CD4-positive, alpha-beta T cell (primary cell): ENCODE measurements around the gene NFILZ. TPM values are rescaled to one million over a fixed set of nuclear protein-coding genes. Genes with fewer than 3 reads are reported as not detected.
A peak's percentile ranks its signal among the peaks of the same experiment; 100 is the strongest.

Source experiments
- ATAC-seq: fragments of 200-7000 bp; cut with Tn5 transposase; one replicate; pipeline ENCODE4 v1.10.0; 2022; ENCODE audit warnings: mild to moderate bottlenecking; ENCODE audit not compliant: poor library complexity
- CTCF ChIA-PET: fragments of 350-600 bp; sonication (Branson Sonifier 250); formaldehyde crosslinking; loops from one replicate; lab custom pipeline; 2021; ENCODE audit warnings: antibody characterized with exemption, inconsistent platforms; lab: Charles Lee
- POLR2A ChIA-PET: fragments of 350-600 bp; sonication (Branson Sonifier 250); formaldehyde crosslinking; loops from one replicate; lab custom pipeline; 2021; ENCODE audit warnings: antibody characterized with exemption, inconsistent platforms; lab: Charles Lee
- DNase-seq, 14 experiments: peaks; one replicate each; pipeline ENCODE4 v3.0.0-alpha.2; 2013 to 2020; ENCODE audit warnings: mixed read lengths in 2 of 14
- H3K27ac ChIP-seq, 2 donors: one replicate each; pipeline versions ENCODE4 v1.5.1 to v1.7.0; 2013; ENCODE audit warnings: low read length in 2 of 2, low read depth in 1 of 2, mild to moderate bottlenecking in 1 of 2
- H3K27me3 ChIP-seq, 2 experiments: 1 replicate in 1 of 2; 2 replicates in 1 of 2; pipeline versions ENCODE4 v1.6.1 to v1.7.0; 2013; ENCODE audit warnings: low read length in 2 of 2, control low read depth in 1 of 2, mild to moderate bottlenecking in 1 of 2, moderate library complexity in 1 of 2; ENCODE audit not compliant: insufficient read depth in 2 of 2, control insufficient read depth in 1 of 2
- H3K36me3 ChIP-seq: one replicate; pipeline ENCODE4 v1.6.1; 2013; ENCODE audit warnings: low read length, control low read depth; ENCODE audit not compliant: insufficient read depth
- H3K4me1 ChIP-seq: one replicate; pipeline ENCODE4 v1.6.1; 2013; ENCODE audit warnings: low read length, control low read depth; ENCODE audit not compliant: insufficient read depth
- H3K4me3 ChIP-seq: one replicate; pipeline ENCODE4 v1.5.1; 2013; ENCODE audit warnings: mild to moderate bottlenecking, low read length, moderate library complexity
- H3K9me3 ChIP-seq, 2 experiments: 1 replicate in 1 of 2; 2 replicates in 1 of 2; pipeline versions ENCODE4 v1.6.1 to v1.7.0; 2013; ENCODE audit warnings: low read length in 2 of 2, mild to moderate bottlenecking in 2 of 2, control low read depth in 1 of 2, moderate library complexity in 1 of 2; ENCODE audit not compliant: control insufficient read depth in 1 of 2, insufficient read depth in 1 of 2
- H3K27ac Mint-ChIP-seq: one replicate; pipeline ENCODE4 v1.8.0; 2020; ENCODE audit warnings: mixed read lengths
- H3K27me3 Mint-ChIP-seq: one replicate; pipeline ENCODE4 v1.8.0; 2021; ENCODE audit warnings: mixed read lengths
- H3K36me3 Mint-ChIP-seq: one replicate; pipeline ENCODE4 v1.8.0; 2021; ENCODE audit warnings: low read depth, mixed read lengths
- H3K4me1 Mint-ChIP-seq: one replicate; pipeline ENCODE4 v1.8.0; 2021; ENCODE audit warnings: low read depth, mixed read lengths
- H3K4me3 Mint-ChIP-seq: one replicate; pipeline ENCODE4 v1.8.0; 2020; ENCODE audit warnings: mild to moderate bottlenecking, mixed read lengths
- H3K9me3 Mint-ChIP-seq: one replicate; pipeline ENCODE4 v1.8.0; 2020; ENCODE audit warnings: mixed read lengths
- intact Hi-C, 2 experiments: fragments of 100-400 bp; cut with DNase I in 1 of 2; cut with micrococcal nuclease in 1 of 2; formaldehyde crosslinking; loops; one replicate each; pipeline versions ENCODE4 v1.15.1 to v1.9.0; 2023 to 2025; cut with DNase I, micrococcal nuclease
- total RNA-seq, 174 experiments: library from RNA in 2 of 174; stranded (reverse) in 2 of 174; gene quantifications; one replicate each; pipeline ENCODE4 v1.2.3 and lab custom pipeline; 2021 to 2026
- TF ChIP-seq, protein P1 (sequence below): fragments of 200-600 bp; IDR thresholded peaks from one replicate; pipeline ENCODE4 v1.8.0; 2022; ENCODE audit warnings: antibody characterized with exemption, mild to moderate bottlenecking

NFILZ gene
- total RNA-seq, 2 experiments from 2014 or later: not detected

GRCh38 chr19:8663920-8664670 is 33.7 kb downstream of the NFILZ start:
- Mint-ChIP-seq H3K4me1 (peaks cover 28% of the 10 kb centered on the region), H3K36me3 (no peaks in the 10 kb centered on the region), H3K9me3 (no peaks in the 10 kb centered on the region), H3K4me3 (peak overlapping the region; percentile 42), H3K27ac (peak overlapping the region; percentile 66), H3K27me3 (no peaks in the 10 kb centered on the region)
- peak; percentile 61 for ATAC-seq
- CTCF ChIA-PET: interaction anchor here (0.5 kb wide), 1 partner anchor 169 kb away, joined by 3 read pairs; no protein-coding TSS in a partner anchor
- DNase-seq: peak in 10 of 14 experiments; percentile 15 to 70 (median 34)
- intact Hi-C loops: no loop called here
- Histone ChIP-seq H3K27me3 (no peaks in the 10 kb centered on the region), H3K4me3 (peak overlapping the region; percentile 45), H3K27ac (peak overlapping the region in 1 of 2 donors; percentile 55), H3K9me3 (no peaks in the 10 kb centered on the region), H3K36me3 (no peaks in the 10 kb centered on the region), H3K4me1 (peaks cover 45% of the 10 kb centered on the region)
- TF ChIP-seq, protein P1, sequence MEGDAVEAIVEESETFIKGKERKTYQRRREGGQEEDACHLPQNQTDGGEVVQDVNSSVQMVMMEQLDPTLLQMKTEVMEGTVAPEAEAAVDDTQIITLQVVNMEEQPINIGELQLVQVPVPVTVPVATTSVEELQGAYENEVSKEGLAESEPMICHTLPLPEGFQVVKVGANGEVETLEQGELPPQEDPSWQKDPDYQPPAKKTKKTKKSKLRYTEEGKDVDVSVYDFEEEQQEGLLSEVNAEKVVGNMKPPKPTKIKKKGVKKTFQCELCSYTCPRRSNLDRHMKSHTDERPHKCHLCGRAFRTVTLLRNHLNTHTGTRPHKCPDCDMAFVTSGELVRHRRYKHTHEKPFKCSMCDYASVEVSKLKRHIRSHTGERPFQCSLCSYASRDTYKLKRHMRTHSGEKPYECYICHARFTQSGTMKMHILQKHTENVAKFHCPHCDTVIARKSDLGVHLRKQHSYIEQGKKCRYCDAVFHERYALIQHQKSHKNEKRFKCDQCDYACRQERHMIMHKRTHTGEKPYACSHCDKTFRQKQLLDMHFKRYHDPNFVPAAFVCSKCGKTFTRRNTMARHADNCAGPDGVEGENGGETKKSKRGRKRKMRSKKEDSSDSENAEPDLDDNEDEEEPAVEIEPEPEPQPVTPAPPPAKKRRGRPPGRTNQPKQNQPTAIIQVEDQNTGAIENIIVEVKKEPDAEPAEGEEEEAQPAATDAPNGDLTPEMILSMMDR: no peak
- POLR2A ChIA-PET: no interaction called here

DNA sequence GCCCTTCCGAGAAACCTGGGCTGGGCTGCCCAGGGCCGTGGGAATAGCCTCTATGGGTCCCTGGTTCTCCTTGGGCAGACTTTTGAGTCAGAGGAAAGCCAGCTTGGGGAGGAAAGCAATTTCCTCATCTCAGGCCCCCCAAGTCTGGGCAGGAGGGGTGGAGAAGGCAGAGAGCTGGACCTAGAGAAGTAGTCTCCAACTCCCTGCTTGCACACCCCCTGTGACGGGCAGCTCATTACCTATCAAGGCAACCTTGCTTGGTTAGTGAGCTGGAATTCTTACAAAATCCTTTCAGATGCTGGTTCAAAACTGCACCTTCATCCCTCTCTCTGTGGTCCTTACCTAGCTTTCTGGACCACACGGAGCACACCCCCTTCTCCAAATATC is 34.2 kb downstream of the NFILZ start:
- Mint-ChIP-seq H3K36me3 (no peaks in the 10 kb centered on the region), H3K27me3 (no peaks in the 10 kb centered on the region), H3K4me3 (no peak overlapping the region), H3K9me3 (no peaks in the 10 kb centered on the region), H3K4me1 (peaks cover 28% of the 10 kb centered on the region), H3K27ac (peak overlapping the region; percentile 25)
- DNase-seq (no peak), ATAC-seq (no peak)
- peak overlapping the region in 1 of 2 donors; percentile 55 for H3K27ac ChIP-seq
- intact Hi-C loops: no loop called here
- CTCF ChIA-PET: interaction anchor here (0.5 kb wide), 1 partner anchor 170 kb away, joined by 3 read pairs; no protein-coding TSS in a partner anchor
- H3K9me3 ChIP-seq: no peaks in the 10 kb centered on the region
- peak overlapping the region; percentile 45 for H3K4me3 ChIP-seq
- POLR2A ChIA-PET: no interaction called here
- no peaks in the 10 kb centered on the region for H3K27me3 ChIP-seq
- H3K36me3 ChIP-seq: no peaks in the 10 kb centered on the region
- TF ChIP-seq, protein P1: no peak
- H3K4me1 ChIP-seq: peaks cover 45% of the 10 kb centered on the region

- peaks cover 45% of the 10 kb centered on the region for H3K4me1 ChIP-seq
- Mint-ChIP-seq H3K4me3 (peak overlapping the region; percentile 17), H3K27me3 (no peaks in the 10 kb centered on the region), H3K27ac (peak overlapping the region; percentile 56), H3K36me3 (no peaks in the 10 kb centered on the region), H3K9me3 (no peaks in the 10 kb centered on the region), H3K4me1 (peaks cover 28% of the 10 kb centered on the region)
- POLR2A ChIA-PET: no interaction called here
- H3K4me3 ChIP-seq: no peak overlapping the region
- intact Hi-C loops: no loop called here
- ATAC-seq: no peak
- H3K9me3 ChIP-seq: no peaks in the 10 kb centered on the region
- H3K36me3 ChIP-seq: no peaks in the 10 kb centered on the region
- TF ChIP-seq, protein P1: no peak
- no peaks in the 10 kb centered on the region for H3K27me3 ChIP-seq
- no peak for DNase-seq
- CTCF ChIA-PET: interaction anchor here (1.5 kb wide), 1 partner anchor 29 kb away, joined by 6 read pairs; no protein-coding TSS in a partner anchor
- H3K27ac ChIP-seq: no peak overlapping the region
Measured at GRCh38 chr19:8665468-8666213, 35.2 kb downstream of the NFILZ start.
